CD4-positive, alpha-beta T cell treated with Interleukin-4 for 1 hour (primary cell): ENCODE measurements around the gene MARK1.

Source experiments
- DNase-seq, 2 donors: peaks; one replicate each; pipeline ENCODE4 v3.0.0-alpha.2; 2020 to 2022

Gene MARK1

DNA sequence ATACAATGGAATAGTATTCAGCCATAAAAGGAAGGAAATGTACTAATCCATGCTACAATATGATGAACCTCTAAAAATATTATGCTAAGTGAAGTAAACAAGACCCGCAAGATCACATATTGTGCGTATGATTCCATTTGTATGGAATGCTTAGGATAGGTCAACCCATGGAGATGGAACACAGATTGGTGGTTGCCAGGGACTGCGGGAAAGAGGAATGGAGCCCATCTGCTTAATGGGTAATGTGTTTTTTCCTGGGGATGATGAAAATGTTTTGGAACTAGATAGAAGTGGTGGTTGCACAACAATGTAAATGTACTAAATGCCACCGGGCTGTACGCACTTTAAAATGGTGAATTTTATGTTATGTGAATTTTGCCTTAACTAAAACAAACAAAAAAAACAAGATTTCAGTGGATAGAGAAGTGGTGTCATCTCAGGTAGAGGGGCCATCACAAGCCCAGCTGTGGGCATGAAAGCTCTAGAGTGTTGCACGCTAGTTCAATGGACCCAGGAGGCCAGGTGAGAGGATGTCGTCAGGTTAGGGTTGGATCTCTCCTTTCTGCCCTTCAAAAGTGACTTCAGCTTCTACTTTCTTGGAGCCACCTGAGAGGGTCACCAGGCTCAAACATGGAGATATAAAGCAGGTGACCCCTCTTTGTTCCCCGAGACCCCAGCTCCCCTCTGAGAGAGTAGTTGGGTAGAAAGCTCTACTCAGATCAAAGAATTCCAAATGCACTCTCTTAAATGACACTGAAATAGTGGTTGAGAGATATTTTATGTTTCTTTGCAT is 164.7 kb downstream of the MARK1 start:
- DNase-seq, result no peak

DNA sequence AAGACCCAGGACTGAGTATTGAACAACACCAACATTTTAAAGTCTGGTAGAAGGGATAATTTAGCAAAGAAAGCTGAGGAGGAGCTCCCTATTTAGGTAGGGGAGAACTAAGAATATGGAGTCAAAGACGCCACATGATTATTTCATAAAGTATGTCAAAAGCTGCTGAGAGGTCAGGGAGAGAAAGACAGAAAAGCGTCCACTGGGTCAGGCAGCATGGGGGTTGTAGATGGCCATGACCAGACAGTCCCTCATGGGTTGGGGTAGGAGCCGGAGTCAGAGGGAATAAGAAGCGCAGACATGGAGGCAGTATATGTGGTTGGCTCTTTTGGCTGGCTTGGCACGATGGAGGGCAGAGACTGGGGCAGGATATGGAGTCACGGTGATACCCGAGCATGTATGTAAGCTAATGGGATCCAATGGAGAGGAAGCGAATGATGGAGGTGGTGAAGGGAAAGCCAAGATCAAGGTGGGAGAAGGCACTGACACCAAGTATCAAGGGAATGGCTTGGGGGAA is 167.0 kb downstream of the MARK1 start:
- no peak for DNase-seq

DNA sequence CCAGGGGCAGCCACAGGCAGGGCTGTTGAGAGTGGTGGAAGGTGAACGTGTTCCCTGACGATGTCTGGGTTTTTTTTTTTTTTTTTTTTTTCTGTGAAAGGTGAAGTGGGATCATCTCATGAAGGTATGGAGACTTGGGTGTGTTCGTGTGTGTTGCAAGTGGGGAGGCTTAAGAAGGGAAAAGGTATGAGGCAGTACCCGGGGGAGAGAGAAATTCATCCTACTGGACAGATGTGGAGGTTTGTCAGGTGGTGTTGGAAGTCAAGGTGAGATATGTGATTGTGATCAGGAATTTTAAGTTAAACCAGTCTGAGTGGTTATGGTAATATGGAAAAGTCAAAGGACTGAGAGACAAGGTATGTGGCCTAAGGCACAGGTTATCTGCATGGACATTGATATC is 167.5 kb downstream of the MARK1 start:
- DNase-seq, result no peak

DNA sequence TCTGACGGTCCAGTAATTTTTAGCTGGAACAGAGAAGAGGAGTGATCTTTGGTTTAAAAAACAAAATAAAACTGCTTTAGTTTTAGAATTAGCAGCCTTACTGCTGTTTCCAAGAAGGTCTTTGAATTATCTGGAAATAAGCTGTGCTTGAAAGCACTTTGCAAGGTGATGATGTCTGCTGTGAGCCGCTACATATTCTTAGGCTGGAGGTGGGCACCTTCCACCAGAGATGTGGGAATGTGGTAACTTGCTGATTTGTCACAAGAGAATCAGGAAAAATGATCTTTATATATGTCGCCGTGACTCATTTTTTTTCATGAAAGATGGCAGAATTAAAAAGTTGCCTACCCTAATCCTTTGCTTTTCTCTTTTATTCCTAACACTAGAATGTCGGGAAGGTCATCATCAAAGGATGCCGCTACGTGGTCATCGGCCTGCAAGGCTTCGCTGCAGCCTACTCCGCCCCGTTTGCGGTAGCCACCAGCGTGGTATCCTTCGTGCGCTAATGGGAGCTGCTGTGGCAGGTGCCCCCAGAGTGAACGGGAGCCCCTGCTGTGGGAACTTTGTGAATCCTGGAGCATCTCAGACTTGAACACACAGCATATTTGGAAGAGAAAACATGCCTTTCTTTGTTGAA is 168.4 kb downstream of the MARK1 start:
- DNase-seq, result no peak

DNA sequence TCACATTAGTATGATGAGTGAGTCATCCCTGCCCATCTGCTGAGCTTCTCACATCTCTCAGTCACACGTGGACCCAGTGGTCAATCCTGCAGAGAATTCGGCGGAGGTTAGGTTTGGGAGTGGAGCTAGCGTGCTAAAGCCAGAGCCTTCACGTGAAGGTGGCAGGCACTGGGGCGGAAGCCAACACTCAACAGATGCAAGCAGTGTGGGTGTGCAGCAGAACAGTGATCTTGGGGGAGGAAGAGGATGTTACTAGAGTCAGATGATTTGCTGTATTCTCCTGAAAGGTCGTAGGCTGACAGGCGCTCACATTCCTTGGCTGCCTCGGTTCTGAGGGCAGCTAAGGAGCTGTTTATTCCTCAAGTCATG is 168.9 kb downstream of the MARK1 start:
- DNase-seq, result no peak

DNA sequence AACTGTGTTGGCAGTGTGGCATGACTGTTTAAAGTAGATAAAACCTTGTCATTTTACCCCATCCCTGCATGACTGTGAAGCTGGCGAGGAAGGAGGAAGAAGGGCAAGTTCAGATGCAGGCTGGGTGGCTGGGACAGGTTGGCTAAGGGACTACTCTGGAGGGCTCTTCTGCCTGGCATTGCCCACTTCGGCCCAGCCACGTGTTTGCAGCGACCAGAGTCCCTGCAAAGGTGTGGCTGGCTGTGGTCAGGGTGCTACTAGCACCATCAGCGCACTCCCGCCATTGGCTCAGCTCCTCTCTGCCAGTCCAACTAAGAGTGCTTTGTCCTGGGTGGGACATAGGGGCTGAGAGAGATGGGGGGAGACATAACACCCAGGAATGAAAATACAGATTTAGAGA is 169.4 kb downstream of the MARK1 start:
- no peak for DNase-seq

DNA sequence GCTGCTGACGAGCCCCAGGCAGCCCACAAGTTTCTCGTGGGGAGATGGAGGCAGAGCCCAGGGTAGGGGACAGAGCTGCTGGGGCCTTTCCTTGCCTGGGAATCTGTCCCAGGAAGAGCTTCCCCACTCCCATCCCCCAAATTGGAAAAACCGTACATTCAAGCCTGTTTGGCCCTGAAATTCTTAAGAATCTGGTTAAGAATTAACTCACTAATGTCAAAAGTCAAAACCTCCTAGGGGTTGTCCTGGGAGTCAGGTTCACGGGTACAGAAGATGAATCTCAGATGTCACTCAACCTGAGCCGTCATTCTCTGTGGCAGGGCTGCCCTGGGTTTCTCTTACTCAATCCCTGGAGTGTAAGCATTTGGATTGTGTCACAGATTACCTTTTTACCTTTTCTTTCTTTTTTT is 170.7 kb downstream of the MARK1 start:
- DNase-seq, result no peak

DNA sequence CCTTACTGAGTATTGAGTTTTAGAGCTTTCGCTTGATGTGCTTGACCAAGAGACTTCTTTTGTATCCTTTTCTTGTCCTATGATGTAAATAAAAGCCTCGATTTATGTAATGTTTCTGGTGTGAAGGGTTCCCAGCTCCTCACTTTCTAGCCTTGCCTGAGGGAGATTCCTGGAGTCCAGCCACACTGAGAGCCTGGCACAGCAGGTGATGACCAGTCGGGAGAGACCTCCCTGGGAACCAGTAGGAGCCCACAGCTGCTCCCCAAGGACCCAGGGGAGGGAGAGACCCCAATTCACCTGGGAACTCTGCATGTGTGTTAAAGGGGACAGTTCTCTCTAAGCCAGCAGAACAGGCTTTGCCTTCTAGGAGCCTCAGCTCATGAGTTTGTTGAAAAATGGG is 171.1 kb downstream of the MARK1 start:
- DNase-seq, result no peak

DNA sequence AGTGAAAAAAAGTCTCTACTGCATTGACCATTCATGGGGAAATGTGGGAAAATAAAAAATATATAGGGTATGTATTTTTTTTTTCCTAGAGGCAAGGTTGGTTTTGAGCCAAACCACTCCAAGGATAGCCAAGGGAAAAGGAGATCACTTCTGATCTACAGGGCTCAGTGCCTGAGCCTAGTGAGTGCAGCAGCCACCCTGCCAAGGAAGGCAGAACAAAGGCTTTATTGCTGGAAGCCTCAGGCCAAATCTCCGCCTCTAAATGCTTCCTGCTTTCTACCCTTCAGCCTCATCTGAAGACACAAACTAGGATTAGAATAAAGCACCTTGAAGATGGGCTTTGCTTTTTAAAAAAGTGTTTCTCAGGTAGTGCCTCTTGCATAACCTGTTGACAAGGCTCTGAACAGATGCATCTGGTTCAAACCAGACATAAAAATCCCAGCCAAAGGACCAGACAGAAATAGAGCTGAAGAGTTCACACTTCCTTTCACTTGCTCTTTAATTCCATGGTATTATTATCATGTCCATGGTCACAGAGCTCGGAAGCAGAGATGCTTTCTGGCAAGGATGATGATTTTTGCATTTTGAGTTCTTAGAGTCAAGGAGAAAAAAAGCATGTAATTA is 172.7 kb downstream of the MARK1 start:
- no peak for DNase-seq

DNA sequence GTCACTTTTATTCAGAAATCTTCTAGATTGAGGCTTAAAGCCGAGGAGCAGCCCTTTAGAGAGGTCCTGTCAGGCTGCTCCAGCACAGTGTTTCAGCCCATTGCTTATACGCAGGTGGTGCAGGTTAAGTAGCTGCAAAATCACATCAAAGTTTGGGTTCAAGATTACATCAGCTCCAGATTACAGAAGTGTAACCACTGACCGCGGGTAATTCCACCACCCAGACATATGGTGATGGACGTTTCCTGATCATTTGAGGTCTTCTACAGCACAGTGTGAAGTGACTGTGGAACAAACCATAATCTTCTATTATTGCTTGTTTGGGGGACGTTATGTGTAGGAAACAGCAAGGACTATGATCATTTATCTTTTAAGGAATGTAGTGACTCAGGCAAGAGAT is 174.0 kb downstream of the MARK1 start:
- DNase-seq, result no peak

DNA sequence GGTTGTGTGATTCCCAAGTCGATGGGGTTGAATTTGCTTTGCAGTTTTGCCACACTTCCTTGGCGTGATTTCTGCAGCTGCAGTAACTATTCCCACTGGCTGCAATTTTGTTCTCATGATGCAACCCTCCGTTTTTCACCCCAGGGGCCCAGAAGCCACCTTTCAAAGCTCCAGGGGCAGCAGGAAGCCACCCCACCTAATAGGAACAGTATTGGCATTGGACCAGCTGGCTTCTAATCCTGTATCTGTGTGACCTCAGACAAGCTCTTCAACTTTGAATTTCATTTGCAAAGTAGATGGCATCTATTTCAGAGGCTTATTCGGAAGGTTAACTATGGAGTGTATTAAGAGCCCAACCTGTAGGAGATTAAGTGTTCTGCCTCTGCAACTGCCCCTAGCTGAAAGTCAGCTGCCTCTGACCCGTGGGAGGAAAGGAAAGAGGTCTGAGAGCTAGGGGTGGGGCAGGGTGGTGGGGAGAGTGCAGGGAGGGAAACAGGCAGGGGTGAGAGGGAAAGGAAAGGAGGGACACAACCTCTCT is 174.9 kb downstream of the MARK1 start:
- no peak for DNase-seq

DNA sequence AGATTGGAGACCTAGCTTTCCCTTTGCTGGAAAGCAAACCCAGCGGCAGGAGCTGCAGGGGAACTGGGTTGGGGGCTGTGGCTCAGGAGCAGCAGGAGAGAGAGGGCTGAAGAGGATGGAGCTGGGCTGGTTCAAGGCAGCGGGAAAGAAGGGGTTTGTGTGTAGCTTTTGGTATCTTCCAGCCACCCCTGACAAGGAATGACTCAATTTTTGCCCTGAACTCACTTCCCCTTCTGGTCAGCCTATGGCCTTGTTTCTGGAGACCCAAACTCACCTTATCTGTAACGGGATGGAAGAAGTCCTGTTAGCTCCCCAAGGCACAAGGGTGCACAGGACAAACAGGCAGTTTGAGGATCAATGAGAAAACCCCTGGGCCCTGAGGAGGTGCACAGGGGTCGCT is 175.4 kb downstream of the MARK1 start:
- no peak for DNase-seq

DNA sequence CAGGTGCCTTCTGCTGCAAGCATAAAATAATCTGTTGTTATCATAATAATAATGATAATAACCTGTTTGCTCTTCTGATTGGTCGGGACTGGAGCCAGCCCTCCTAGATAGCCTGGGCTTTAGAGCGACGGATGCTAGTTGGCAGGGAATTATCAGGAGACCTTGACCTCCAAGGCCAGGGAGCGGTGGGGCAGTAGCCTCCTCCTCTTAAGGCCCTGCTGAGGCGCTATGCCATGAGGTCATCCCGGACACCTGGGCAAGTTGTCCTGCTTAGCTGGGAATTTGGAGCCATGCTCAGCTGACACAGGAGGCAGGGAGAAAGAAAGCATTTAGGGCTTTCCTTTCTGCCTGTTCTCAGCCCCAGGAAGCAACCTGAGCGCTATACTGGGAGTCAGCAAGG is 177.8 kb downstream of the MARK1 start:
- no peak for DNase-seq

DNA sequence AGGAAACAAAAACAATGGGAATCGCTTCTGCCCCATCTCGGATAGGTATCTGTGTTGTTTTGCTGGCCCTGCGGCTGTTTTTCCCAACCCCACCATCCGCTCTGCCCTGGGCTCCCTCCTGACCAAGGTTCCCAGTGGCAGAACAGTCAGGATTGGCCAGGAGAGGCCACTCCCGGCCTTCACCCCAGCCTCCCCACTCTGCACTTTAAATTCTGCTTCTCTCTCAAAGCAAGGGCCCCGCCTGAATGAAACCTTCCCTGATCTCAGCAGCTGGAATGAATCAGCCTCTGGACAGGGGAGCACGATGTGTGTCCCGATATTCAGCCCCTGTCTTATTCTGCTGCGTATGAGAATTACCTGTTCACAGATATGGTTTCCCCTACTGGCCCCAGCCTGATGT is 178.5 kb downstream of the MARK1 start:
- no peak for DNase-seq

DNA sequence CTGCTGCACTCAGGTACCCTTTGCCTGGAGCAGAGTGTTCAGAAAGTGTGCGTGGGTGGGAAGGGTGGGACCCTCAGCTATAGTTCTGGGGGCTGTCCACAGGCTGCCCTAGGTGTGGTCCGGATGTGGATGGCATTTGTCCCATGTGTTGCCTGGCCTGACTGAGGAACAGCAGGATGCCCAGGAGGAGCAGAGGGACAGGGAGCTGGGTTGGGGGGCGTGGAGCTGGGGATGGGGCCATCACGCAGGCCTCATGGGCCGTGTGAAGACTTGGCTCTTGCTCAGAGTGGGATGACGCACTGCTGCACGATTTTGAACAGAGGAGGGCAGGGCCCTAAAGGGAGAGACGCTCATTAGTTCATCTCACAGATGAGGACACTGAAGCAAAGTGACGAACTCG is 179.2 kb downstream of the MARK1 start:
- DNase-seq, result no peak

DNA sequence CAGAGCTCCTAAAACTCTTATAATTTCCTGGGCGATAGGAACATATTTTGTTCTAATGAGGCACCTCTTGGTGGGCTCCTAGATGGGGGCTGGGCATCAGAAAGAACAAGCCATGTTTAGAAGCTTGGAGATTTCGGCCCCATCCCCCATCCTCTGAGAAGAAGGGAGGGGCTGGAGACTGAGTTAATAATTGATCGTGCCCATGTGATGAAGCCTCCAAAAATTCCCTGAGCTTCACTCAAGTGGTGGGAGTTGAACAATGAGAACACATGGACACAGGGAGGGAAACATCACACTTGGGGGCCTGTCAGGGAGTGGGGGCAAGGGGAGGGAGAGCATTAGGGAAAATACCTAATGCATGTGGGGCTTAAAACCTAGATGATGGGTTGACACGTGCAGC is 180.3 kb downstream of the MARK1 start:
- DNase-seq, result no peak

DNA sequence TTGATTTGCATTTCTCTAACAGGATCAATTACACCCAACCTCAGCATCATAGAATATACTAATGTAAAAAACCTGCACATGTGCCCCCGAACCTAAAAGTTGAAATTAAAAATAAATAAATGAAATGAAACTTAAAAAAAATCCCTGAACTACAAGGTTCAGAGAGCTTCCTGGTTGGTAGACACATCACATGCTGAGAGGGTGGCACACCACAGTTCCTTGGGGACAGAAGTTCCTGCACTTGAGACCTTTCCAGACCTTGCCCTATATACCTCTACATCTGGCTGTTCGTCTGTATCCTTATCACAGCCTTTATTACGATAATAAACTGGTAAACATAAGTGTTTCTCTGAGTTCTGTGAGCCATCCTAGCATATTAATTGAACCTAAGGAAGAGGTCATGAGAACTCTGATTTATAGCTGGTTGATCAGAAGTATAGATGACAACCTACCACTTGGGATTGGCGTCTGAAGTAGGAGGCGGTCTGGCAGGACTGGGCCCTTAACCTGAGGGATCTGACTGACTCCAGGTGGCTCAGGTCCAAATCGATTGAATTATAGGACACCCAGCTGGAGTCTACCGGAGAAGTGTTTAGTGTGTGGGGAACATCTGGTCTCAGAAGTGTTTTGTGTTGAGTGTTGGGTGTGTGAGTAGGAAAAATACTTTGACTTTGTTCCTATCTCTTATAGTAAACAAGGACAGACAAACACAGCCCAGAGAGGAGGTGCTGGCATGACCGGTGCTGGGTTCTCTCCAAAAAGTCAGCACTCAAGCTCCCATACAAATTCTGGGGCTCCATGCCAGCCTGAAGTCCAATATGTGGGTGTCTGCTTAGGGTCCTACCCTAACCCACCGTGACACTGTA is 181.2 kb downstream of the MARK1 start:
- DNase-seq, result no peak

DNA sequence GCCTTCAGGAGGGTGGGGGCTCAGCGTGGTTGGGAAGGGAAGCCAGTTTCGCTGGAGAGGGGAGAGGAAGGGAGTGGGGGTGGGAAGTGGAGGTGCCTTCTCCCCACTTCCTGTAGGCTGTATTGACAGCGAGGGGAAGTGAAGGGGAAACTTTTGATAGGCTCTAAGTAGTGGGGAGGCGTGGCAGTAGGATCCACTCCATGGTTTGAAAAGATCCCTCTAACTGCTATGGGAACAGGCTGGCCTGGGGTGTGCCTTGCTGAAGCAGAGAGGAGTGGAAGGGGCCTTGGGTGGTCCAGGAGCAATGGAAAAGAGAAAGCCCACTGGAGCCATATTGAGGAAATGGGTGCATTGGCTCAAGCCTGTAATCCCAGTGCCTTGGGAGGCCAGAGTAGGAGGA is 182.4 kb downstream of the MARK1 start:
- no peak for DNase-seq

DNA sequence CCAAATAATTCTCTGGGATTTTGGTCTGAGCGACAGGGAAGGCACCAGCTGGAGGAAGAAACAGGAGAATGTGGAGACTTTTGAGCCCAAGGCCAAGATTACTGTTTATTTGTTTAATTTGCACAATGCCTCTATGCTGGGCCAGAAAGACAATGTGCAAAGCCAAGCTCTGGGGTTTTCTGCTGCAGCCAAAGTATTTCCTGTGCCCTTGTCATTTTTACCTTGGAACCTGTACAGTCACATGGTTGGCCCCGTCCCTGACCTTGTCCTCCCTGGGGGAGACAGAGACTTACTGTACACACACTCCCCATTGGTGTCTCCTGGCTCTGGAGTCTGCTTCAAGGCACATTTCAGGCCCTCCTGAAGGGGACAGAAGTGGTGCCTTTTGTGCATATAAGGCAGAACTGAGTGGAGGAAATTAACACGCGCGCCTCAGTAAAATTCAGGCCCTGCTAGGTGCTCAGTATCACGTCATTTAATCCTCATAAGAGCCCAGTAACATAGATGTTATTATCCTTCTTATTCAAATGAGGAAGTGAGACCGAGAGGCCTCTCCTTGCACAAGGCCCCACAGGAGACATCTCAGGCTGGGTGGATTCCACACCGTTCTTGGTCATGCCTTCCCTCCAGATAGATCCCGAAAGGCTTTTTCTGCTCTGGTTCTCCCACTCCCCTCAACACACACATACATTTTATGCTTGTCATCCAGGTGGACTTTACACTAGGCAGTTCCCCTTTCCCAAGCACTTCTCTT is 183.3 kb downstream of the MARK1 start:
- peak in 1 of 2 donors; percentile 28 for DNase-seq
